DND-41 (cell line): ENCODE data around the gene SGK1.

Source experiments
- CTCF ChIP-seq: IDR thresholded peaks from 2 replicates; pipeline ENCODE4 v1.5.1; 2012; ENCODE audit warnings: borderline replicate concordance, low read length, moderate library complexity, mild to moderate bottlenecking; ENCODE audit not compliant: poor library complexity, severe bottlenecking; ENCODE audit errors: extremely low read depth
- EZH2 ChIP-seq: IDR thresholded peaks from 3 replicates; pipeline ENCODE4 v1.6.1; 2012; ENCODE audit warnings: borderline replicate concordance, low read depth, mild to moderate bottlenecking, moderate library complexity, low read length, inconsistent platforms; ENCODE audit not compliant: severe bottlenecking

GRCh38 chr6:134310817-134311216, 7.1 kb downstream of the SGK1 start:
- no peak for TF ChIP-seq CTCF
- no peak for TF ChIP-seq EZH2
